Psoas muscle (tissue), 8 donors: Measurements from ENCODE around the gene CELF4. TPM values are rescaled to one million over a fixed set of nuclear protein-coding genes. Genes with fewer than 3 reads are reported as not detected.

Experiments
- ATAC-seq, 4 donors: fragments of 200-7000 bp; cut with Tn5 transposase; one replicate each; pipeline ENCODE4 v1.9.1; 2020; ENCODE audit warnings: moderate library complexity in 3 of 4, mild to moderate bottlenecking in 2 of 4
- DNase-seq, 2 donors: peaks; one replicate each; pipeline ENCODE4 v3.0.0-alpha.2; 2020
- H3K27ac ChIP-seq: fragments of 200-600 bp; one replicate; pipeline ENCODE4 v1.8.0; 2022
- H3K27me3 ChIP-seq, 3 donors: fragments of 200-600 bp in 1 of 3; one replicate each; pipeline versions ENCODE4 v1.6.1 to v1.8.0; 2013 to 2022; ENCODE audit warnings: low read length in 2 of 3, mild to moderate bottlenecking in 2 of 3, moderate library complexity in 1 of 3; ENCODE audit not compliant: insufficient read depth in 3 of 3
- H3K36me3 ChIP-seq, 2 donors: fragments of 200-600 bp in 1 of 2; one replicate each; pipeline versions ENCODE4 v1.6.1 to v1.8.0; 2013 to 2022; ENCODE audit warnings: low read depth in 1 of 2, mild to moderate bottlenecking in 1 of 2, moderate library complexity in 1 of 2; ENCODE audit not compliant: insufficient read depth in 1 of 2
- H3K4me1 ChIP-seq: fragments of 200-600 bp; one replicate; pipeline ENCODE4 v1.8.0; 2022
- H3K4me3 ChIP-seq: fragments of 200-600 bp; one replicate; pipeline ENCODE4 v1.8.0; 2022; ENCODE audit warnings: mild to moderate bottlenecking
- H3K9me3 ChIP-seq: fragments of 200-600 bp; one replicate; pipeline ENCODE4 v1.8.0; 2022
- WGBS, 3 donors: extraction: QIAGEN DNeasy Blood & Tissue Kit; methylation state at CpG; one replicate each; pipeline versions ENCODE4 v1.1.6 to v1.1.7; 2013; 5-methylcytosine and 5-hydroxymethylcytosine counted together
- intact Hi-C, 2 donors: fragments of 100-400 bp; cut with DNase I; formaldehyde crosslinking; loops; one replicate each; pipeline versions ENCODE4 v1.11.0 to v1.14.2; 2022
- polyA plus RNA-seq, 3 donors: library from polyadenylated mRNA; stranded (reverse); fragments of 200-250 nt; gene quantifications; one replicate each; pipeline ENCODE4 v1.2.3, GENCODE V29; 2013
- total RNA-seq, 4 donors: library from RNA; stranded (reverse); fragmentation: NEBNext Ultra II Directional in 2 of 4; extraction: Animal tissue kit (Norgen Biotek cat#: 25700) in 2 of 4; gene quantifications; one replicate each; pipeline versions ENCODE4 v1.2.1 to v1.2.4, GENCODE V29; 2021 to 2023
- TF ChIP-seq, protein P1 (sequence below): fragments of 200-600 bp; IDR thresholded peaks from one replicate; pipeline ENCODE4 v1.8.0; 2022; ENCODE audit warnings: antibody characterized with exemption
- donor health status: healthy with polysubstance abuse.
- donor health status: DM: no; HTN: no; CAD: no; lungs with moderate emphysema.
- donor health status: Bipolar disorder and iron deficiency.
- donor health status: healthy.
- donor health status: DM: yes; HTN: yes; CAD: no.
- donor health status: DM: no; HTN: no; CAD: no.
- donor health status: DM: no; HTN: no; CAD: no.
- donor health status: DM: yes; HTN: yes; CAD: no.

Gene CELF4
- total and polyA plus RNA-seq, 7 donors = 0.17 to 0.28 (median 0.17) TPM; not detected in 3

DNA sequence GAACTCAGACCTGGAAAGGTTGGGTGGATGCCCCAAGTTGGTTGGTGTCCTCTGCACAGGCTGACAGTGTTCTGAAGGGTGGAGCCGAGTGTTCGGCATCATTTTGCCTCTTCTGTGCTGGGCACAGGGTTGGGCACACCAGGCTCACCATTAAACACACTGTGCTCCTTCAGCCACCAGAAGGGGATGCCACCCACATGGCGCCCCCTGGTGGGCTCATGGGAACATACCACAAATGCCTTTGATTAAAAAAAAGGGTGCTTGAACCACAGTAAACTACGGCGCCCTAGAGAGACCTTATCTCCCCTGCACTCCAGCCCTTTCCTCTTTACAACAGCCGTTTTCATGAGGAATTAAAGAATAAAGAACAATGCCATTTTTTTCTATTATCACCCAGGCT lies 89.4 kb downstream of the CELF4 start:
- Histone ChIP-seq H3K4me3 (no peak overlapping the region), H3K9me3 (no peaks in the 10 kb centered on the region), H3K27me3 (peaks cover 0 to 28% (median 6%) of the 10 kb centered on the region in 3 donors), H3K36me3 (no peaks in the 10 kb centered on the region), H3K27ac (no peak overlapping the region), H3K4me1 (no peaks in the 10 kb centered on the region)
- no peak for DNase-seq
- TF ChIP-seq, protein P1, sequence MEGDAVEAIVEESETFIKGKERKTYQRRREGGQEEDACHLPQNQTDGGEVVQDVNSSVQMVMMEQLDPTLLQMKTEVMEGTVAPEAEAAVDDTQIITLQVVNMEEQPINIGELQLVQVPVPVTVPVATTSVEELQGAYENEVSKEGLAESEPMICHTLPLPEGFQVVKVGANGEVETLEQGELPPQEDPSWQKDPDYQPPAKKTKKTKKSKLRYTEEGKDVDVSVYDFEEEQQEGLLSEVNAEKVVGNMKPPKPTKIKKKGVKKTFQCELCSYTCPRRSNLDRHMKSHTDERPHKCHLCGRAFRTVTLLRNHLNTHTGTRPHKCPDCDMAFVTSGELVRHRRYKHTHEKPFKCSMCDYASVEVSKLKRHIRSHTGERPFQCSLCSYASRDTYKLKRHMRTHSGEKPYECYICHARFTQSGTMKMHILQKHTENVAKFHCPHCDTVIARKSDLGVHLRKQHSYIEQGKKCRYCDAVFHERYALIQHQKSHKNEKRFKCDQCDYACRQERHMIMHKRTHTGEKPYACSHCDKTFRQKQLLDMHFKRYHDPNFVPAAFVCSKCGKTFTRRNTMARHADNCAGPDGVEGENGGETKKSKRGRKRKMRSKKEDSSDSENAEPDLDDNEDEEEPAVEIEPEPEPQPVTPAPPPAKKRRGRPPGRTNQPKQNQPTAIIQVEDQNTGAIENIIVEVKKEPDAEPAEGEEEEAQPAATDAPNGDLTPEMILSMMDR = peak; percentile 25
- WGBS, 3 donors = 38 to 43% (median 42%) methylated on average over 6 of the region's 6 CpGs
- intact Hi-C loops = no loop called here
- no peak for ATAC-seq

DNA sequence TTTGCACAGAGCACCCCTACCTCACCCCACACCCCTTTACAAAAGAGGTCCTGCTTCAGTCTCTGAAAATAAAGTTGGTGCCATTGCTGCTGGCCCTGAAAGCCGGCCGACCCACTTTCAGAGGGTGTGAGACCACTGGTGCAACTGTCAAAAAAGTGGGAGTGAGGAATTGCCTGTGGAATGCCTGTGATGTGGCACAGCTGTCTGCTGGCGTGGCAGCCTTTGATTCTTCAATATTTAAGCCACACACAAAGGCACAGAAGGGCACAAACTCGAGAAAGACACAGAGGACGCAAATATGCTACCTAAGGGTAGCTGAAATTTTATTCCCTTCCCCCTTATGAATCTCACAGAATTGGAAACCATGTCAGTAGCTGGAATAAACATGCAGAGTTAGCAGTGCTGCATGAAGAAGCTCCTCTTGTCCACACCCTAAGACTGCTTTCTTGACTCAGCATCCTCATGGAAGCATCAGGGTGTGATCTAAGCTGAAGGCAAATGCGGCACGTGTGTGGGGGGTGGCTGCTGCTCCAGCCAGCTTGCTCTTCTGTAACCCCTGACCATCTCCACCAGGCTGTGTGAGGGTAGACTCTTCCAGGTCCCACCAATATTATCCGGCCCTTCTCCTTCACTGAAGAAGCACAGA lies 92.3 kb downstream of the CELF4 start:
- Histone ChIP-seq H3K27me3 (peaks cover 0 to 23% (median 6%) of the 10 kb centered on the region in 3 donors), H3K36me3 (no peaks in the 10 kb centered on the region), H3K9me3 (no peaks in the 10 kb centered on the region), H3K4me3 (no peak overlapping the region), H3K4me1 (no peaks in the 10 kb centered on the region), H3K27ac (no peak overlapping the region)
- no peak for ATAC-seq
- TF ChIP-seq, protein P1 = no peak
- DNase-seq = no peak
- intact Hi-C loops = no loop called here
- WGBS, 3 donors = 39 to 42% (median 41%) methylated on average over 8 of the region's 8 CpGs

DNA sequence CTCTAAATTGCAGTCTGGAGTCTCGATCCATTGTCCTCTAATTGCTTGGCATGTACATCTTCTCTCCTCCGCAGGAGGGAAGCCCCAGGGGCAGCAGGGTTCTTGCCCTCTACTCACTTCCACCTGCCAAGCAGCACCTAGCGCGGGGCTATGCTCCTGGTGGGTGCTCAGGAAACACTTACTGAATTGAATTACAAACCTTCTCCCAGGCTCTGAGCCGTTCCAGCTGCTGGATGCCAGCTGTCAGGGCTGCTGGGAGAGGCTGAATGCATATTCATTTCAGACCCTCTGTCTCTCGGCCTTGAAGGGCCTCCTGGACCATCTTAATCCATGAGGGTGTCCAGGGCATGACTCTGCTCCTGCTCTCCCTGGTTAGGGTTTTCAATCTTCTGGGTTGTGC lies 94.0 kb downstream of the CELF4 start:
- H3K27ac ChIP-seq = no peak overlapping the region
- ATAC-seq (no peak), DNase-seq (no peak)
- H3K4me1 ChIP-seq = no peaks in the 10 kb centered on the region
- no peaks in the 10 kb centered on the region for H3K36me3 ChIP-seq
- intact Hi-C loops = no loop called here
- WGBS, 3 donors = 28 to 34% (median 33%) methylated on average over 6 of the region's 6 CpGs
- TF ChIP-seq, protein P1 = no peak
- H3K4me3 ChIP-seq = no peak overlapping the region
- peaks cover 0 to 25% (median 6%) of the 10 kb centered on the region in 3 donors for H3K27me3 ChIP-seq
- H3K9me3 ChIP-seq = no peaks in the 10 kb centered on the region

DNA sequence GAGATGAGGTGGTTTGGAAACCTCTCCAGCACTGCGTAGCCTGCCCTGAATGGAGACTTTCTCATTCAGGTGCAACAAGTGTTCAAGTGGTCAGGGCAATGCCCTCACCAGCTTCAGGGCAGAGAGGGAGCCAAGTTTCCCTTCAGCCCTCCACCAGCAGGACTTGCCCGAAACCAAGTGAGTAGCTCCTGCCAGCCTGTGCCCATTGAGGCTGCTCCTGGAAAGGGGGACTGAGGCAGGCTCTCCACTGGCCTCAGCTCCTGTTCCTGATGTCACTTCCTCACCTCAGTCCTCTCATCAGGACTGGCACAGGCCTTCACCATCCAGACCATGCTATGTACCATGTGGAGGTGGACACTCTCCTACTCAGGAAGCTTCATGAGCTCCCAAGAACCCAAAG lies 94.6 kb downstream of the CELF4 start:
- H3K4me3 ChIP-seq = no peak overlapping the region
- H3K27ac ChIP-seq = no peak overlapping the region
- ATAC-seq (no peak), DNase-seq (no peak)
- no peaks in the 10 kb centered on the region for H3K4me1 ChIP-seq
- TF ChIP-seq, protein P1 = no peak
- H3K27me3 ChIP-seq = peaks cover 0 to 25% (median 6%) of the 10 kb centered on the region in 3 donors
- H3K36me3 ChIP-seq = no peaks in the 10 kb centered on the region
- no peaks in the 10 kb centered on the region for H3K9me3 ChIP-seq
- intact Hi-C loops = no loop called here
- 94 to 97% (median 95%) methylated on average over 2 of the region's 2 CpGs for WGBS, 3 donors
